GM21529 (cell line): ENCODE data around the gene KITLG.
"Not testable (repeated sequence)": the region's sequence is repeated elsewhere in the genome, so short reads cannot be mapped to it uniquely, and the experiment has no call there.

Experiments
- ATAC-seq: cut with Tn5 transposase; IDR thresholded peaks from one replicate; pipeline ENCODE4 v1.9.1; 2021; ENCODE audit not compliant: unreplicated experiment

Gene KITLG

GRCh38 chr12:88496429-88496828 lies 83.8 kb downstream of the KITLG start:
- no peak for ATAC-seq

GRCh38 chr12:88495031-88495430 lies 85.2 kb downstream of the KITLG start:
- ATAC-seq, result no peak

GRCh38 chr12:88494520-88494919 lies 85.8 kb downstream of the KITLG start:
- no peak for ATAC-seq

GRCh38 chr12:88493636-88494035 lies 86.6 kb downstream of the KITLG start:
- no peak for ATAC-seq

- no peak for ATAC-seq
Measured at GRCh38 chr12:88490425-88490824, 89.8 kb downstream of the KITLG start.

GRCh38 chr12:88472775-88473174 lies 107.5 kb downstream of the KITLG start:
- no peak for ATAC-seq

GRCh38 chr12:88472248-88472647 lies 108.0 kb downstream of the KITLG start:
- no peak for ATAC-seq

GRCh38 chr12:88471331-88472045 lies 108.8 kb downstream of the KITLG start:
- no peak for ATAC-seq

GRCh38 chr12:88469154-88469553 lies 111.1 kb downstream of the KITLG start:
- ATAC-seq, result no peak

- ATAC-seq, result no peak
Measured at GRCh38 chr12:88468581-88468980, 111.7 kb downstream of the KITLG start.

GRCh38 chr12:88466708-88467107 lies 113.6 kb downstream of the KITLG start:
- not testable (repeated sequence) for ATAC-seq

- ATAC-seq, result no peak
Measured at GRCh38 chr12:88458327-88458726, 121.9 kb downstream of the KITLG start.

GRCh38 chr12:88453323-88453722 lies 126.9 kb downstream of the KITLG start:
- no peak for ATAC-seq

GRCh38 chr12:88451205-88451604 lies 129.1 kb downstream of the KITLG start:
- no peak for ATAC-seq

GRCh38 chr12:88450136-88450535 lies 130.1 kb downstream of the KITLG start:
- ATAC-seq, result no peak

GRCh38 chr12:88448337-88448915 lies 131.8 kb downstream of the KITLG start:
- no peak for ATAC-seq

- ATAC-seq, result no peak
Measured at GRCh38 chr12:88445705-88446394, 134.4 kb downstream of the KITLG start.

- no peak for ATAC-seq
Measured at GRCh38 chr12:88444481-88444880, 135.8 kb downstream of the KITLG start.
